HG03108 (cell line): ENCODE data around the gene PRRX1.

ENCODE experiments used
- ATAC-seq: cut with Tn5 transposase; IDR thresholded peaks from one replicate; pipeline ENCODE4 v1.9.1; 2021; ENCODE audit warnings: moderate library complexity; ENCODE audit not compliant: unreplicated experiment

Gene PRRX1

GRCh38 chr1:170663404-170664092 is 383 bp upstream of the PRRX1 start:
- no peak for ATAC-seq

GRCh38 chr1:170664828-170665612 is 1.1 kb downstream of the PRRX1 start:
- ATAC-seq: no peak

- ATAC-seq: no peak
These were observed 1.7 kb downstream of the PRRX1 start for GRCh38 chr1:170665629-170666028.

- no peak for ATAC-seq
These were observed 2.8 kb downstream of the PRRX1 start for GRCh38 chr1:170666541-170667254.

GRCh38 chr1:170668209-170669106 is 4.5 kb downstream of the PRRX1 start:
- ATAC-seq: no peak

GRCh38 chr1:170669107-170669445 is 5.1 kb downstream of the PRRX1 start:
- no peak for ATAC-seq

GRCh38 chr1:170669586-170670530 is 5.9 kb downstream of the PRRX1 start:
- no peak for ATAC-seq

- no peak for ATAC-seq
These were observed 7.1 kb downstream of the PRRX1 start for GRCh38 chr1:170670802-170671628.

GRCh38 chr1:170671629-170671963 is 7.7 kb downstream of the PRRX1 start:
- no peak for ATAC-seq

- ATAC-seq: no peak
These were observed 8.4 kb downstream of the PRRX1 start for GRCh38 chr1:170672316-170672715.

- ATAC-seq: no peak
These were observed 10.3 kb downstream of the PRRX1 start for GRCh38 chr1:170674239-170674638.

GRCh38 chr1:170674986-170675385 is 11.1 kb downstream of the PRRX1 start:
- no peak for ATAC-seq

- ATAC-seq: no peak
These were observed 11.9 kb downstream of the PRRX1 start for GRCh38 chr1:170675865-170676264.

- no peak for ATAC-seq
These were observed 12.7 kb downstream of the PRRX1 start for GRCh38 chr1:170676628-170677027.

GRCh38 chr1:170678027-170678600 is 14.2 kb downstream of the PRRX1 start:
- ATAC-seq: no peak

GRCh38 chr1:170680428-170680827 is 16.5 kb downstream of the PRRX1 start:
- no peak for ATAC-seq

GRCh38 chr1:170682169-170682568 is 18.2 kb downstream of the PRRX1 start:
- ATAC-seq: no peak

GRCh38 chr1:170682809-170683208 is 18.9 kb downstream of the PRRX1 start:
- no peak for ATAC-seq

- ATAC-seq: no peak
These were observed 21.2 kb downstream of the PRRX1 start for GRCh38 chr1:170685166-170685565.
